Measurements from ENCODE around the gene TBC1D2B.

Gene TBC1D2B

DNA sequence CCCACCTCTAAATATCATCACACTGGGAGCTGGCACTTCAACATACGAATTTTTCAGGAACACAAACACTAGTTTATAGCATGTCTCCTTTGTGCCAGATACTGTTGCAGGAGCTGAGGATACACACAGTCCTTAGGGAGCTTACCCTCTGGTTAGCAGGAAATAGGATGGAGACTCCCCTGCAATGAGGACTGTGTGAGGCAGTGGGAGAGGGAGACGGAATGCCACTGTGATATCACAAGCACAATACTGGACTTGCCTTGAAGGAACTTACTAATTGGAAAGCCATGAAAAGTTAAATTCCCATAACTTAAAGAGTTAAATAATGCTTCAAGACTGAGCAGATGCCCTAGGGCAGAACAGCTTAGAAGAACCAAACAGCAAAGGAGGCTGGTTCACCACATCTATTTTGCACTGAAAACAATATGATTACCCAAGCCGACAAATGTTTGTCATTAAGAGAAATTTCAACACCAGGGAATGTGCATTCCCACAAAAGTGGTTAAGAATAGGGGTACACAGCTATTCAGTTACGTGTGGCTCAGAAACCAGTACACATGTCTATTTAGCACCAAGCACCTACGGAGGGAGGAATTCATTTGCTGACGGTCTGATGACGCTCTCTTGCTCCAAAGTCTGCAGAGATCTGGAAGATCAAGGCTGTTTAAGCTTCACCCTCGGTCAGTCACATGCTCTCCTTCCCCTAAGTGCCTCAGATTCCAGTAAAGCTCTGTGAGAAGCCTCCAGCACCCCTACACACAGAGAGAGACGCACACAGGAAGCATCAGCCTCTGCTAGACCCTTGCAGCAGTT lies 5.2 kb downstream of the TBC1D2B start:
- no peak for DNase-seq (ENCODE audit: low spot score)

DNA sequence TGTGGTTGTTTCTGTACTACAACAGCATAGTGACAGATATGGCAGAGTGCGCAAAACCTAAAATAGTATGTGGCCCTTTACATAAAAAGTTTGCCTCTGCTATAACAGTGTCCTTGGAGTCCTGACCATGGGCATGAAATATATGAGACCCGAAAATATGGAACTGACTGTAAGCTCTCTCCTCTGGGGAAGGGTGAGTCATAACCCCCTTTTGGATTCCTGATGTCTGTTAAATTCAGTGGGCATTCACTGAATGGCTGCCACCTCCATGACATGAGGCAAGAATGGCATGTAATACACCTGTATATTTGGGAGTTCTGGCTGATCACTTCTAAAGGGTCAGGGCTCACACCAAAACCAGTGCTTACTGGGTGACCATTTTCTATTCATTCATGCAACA lies 6.1 kb downstream of the TBC1D2B start:
- DNase-seq (ENCODE audit: low spot score): no peak

DNA sequence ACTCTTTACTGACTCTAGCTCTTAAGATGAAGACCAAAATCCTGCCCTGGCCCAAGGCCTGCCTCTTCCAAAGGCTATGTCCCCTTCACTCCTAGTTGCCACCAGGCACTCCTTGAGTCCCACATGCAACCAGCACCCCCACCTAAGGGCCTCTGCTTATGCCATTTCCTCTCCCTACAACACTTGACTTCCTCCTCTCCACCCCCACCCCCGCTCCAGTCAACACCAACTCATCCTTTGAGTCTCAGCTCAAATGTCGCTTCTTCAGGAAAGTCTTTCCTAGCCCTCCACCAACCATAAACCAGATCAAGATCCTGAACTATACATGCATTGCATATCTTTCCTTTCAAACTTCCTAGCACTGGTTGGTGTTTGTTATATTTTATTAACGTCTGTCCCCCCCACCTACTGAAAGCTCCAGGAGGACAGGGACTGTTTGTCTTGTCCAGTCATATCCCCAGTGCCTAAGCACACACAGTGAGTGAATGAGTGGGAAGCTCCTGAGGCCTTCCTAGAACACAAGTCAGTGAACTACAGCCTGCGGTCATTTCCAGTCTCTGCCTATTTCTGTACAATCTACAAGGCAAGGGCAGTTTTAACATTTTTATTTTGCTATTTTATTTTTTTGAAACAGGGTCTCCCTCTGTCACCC lies 7.3 kb downstream of the TBC1D2B start:
- DNase-seq (ENCODE audit: low spot score): no peak

DNA sequence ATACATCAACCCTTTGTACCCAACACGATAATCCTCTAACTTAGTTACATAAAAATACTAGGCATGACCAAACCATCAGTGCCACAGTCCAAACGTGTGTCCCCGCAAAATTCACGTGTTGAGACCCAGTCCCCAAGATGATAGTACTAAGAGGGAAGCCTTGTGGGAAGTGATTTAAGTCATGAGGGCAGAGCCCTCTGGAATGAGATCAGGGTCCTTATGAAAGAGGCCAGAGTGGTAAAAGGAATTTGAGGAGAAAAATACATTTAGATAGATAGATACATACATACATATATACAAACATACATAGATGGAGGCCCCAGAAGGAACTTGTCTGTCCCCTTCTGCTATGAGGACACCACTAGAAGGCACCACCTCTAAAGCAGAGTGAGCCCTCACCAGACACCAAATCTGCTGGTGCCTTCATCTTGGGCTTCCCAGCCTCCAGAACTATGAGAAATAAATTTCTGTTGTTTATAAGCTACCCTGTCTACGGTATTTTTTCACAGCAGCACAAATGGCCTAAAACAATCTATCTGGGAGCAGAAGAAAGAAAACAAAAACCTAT lies 8.0 kb downstream of the TBC1D2B start:
- no peak for DNase-seq (ENCODE audit: low spot score)

DNA sequence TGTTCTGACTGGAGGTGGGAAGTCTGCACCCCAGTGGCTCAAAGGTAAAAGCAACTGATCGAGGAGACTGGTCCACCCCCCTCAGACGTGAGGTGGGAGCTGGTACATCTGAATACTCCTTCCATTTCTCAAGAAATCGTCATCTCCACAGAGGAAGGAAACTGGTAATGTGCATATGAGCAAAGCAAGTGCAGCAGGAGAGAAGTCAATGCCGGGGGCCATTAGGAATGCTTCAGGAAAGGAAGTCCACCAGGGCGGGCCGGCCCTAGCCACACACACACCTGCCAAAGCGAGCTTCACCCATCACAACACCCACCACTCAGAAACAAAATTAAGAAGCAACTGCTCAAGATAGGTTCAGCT lies 8.5 kb downstream of the TBC1D2B start:
- DNase-seq (ENCODE audit: low spot score): no peak

DNA sequence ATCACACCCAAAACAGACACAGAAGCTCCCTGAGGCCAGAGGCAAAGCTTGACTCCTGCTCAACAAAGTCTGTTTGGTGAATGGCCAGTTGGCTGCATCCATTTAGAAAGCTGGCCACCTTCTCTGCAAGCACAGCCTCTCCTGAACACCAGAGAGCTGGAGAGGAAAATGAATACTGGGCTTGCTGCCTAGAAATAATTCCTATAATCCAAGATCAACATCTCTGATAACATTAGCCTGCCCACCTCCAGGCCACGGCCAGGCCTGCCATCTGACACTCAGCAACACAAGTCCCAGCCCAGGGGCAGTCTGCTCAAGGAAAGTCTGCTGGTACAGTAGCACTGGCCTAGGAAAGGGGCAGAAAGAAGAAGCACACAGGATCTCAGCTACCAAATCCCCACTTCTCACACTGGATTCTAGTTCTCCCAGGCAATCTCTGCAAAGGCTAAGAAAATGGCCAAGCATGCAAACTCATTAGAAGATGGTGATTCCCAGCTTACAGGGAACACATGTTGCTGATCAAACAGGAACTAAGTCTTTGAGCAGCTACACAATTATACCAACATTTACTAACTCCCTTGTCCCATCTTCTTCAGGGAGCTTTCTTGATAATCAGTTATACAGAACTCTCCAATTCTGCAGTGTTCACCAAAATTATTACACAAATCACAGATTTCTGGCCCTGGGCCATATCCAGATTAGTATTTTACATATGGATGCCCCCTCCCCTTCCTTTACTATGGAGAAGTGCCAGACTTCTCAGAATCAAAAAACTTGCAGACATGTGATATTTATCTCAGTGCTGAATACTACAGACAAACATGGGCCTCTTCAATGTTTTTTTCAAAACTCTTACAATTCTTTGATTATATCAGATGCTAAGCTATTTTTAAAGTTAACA lies 9.9 kb downstream of the TBC1D2B start:
- DNase-seq (ENCODE audit: low spot score): no peak

DNA sequence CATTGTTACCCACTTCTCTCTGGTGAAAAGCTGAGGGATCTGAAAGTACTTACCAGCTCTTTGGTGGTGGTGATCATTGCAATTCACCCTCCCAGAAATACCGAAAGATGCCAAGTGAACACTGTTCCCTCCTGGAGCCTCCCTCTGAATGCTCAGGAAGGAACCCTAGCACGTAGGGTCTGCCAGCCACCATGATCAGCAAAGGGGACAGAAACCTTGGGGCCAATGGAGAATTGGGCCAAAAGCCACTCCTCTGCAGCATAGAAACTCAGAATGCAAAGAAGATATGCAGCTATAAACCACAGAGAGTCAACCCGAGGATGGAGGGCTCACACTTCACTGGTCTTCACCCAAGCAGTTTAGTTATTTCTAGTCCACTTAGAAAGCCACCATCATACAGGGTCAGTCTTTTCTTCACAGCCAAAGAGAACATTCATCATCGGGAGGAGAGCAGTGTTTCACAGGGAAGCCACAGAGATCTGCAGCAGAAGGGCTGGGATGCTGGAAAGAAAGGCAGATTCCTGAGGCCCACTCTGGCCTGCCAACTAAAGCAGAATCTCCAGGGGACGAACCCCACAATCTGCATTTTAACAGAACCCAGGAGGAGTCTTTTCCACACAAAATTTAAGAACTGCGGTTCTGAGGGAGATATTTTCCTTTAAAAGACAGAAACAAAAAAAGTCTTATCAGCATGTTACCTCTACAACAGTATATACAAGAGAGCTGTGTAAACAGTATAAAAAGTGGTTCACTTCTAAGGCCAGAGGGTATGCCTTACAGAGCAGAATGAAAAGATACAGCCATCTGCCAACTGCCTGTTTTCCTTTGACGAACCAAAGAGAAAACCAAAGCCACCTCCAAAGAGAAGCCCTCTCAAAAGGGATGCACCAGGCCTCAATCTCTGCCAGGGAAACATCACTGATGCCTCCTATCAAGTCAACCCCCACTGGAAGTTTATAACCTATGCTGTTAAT lies 11.3 kb downstream of the TBC1D2B start:
- no peak for DNase-seq (ENCODE audit: low spot score)

DNA sequence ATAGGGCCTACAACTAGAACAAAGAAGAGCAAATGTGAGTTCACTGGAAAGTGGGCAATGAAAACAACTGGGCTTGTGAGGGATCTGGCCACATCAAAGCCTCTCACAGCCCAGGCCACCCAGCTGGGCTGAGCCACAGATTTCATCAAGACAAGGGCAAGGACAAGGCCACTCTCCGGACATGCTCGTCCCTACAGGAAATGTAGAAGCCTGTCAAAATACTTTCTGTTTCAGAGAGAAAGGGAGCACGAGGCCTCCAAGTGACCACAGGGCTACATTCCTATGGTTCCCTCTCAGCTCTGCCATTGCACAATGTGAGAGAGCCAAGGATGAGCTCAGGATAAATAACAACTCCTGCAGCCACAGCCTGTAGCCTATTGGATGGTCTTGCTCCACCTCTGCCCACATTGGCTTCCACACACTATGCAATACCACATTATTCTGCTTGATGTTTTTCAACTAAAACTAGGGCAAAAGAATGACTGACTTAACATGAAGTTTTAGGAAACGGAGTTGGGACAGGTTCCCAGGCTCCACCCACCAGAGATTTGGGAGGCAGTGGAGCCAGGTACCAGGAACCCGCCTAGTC lies 12.1 kb downstream of the TBC1D2B start:
- no peak for DNase-seq (ENCODE audit: low spot score)

DNA sequence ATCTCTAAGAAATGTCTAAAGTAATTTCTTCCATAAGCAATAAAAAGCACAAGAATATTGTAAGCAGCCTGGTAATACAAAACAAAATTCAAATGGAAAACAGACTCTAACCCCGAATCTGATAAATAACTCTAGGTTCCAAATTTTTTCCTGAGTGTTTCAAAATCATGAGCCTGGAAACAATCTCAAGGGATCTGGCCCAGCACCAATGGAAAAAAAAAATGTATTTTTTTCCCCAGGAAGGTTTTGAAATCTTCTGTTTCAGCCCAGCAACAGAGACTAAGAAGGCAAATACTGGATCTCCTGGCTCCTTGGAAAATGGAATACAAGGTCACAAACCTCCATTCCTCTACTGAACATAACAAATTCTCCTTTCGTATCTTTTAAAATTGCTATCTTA lies 13.0 kb downstream of the TBC1D2B start:
- no peak for DNase-seq (ENCODE audit: low spot score)

DNA sequence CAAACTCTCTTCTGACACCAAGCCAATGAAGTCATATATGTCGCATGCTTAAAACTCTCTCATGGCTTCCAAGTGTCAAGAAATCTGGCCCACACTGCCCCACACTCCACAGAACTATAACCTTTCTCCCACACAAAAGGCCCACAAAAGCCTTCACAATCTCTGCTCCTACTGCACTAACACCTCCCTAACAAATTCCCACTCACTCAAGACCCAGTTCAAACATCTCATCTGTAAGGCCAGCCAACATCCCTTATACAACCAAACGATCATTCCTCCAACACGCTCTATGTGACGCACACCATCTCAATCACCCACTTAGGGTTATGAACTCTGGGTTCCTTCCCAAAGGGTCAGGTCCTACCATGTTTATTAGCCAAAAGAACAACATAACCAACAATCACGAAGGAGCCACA lies 13.5 kb downstream of the TBC1D2B start:
- no peak for DNase-seq (ENCODE audit: low spot score)

DNA sequence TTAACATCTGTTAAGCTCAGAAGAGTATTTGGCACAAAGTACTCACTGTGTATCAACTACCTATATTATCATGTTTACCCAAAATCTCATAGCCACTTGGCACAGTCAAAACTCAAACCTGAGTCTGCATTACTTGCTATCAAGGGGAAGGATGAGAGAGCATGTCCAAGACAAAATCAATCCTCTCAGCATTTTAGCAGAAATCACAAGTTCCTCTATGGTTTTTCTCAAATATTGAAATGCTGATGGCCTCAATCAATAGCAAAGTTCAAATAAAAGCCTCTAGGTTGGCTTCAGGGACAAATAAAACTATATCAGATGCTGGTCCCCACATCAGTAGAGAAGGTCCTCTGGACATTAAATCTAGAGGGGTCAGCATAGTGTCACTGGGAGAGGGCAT lies 14.3 kb downstream of the TBC1D2B start:
- DNase-seq (ENCODE audit: low spot score): no peak

DNA sequence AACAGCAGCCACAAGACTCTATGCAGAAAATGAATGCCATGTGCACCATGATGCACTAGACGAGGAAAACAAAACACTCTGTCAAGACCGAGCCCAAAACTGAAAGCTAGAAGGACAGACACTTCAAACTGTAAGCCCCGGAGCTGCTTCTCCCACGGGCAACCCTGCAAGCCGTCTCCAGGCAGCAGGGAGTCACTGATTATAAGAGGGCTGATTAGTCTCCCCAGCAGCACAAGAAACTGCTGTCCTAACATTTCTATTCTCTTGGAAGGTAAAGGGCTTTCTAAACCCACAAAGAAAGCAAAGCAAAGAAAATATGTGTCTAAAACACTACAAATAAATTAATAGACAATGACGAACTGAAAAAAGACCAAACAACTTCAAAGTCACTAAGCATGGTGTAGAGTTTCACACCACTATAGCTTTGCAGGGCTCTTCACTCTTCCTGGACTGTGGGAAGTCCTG lies 15.5 kb downstream of the TBC1D2B start:
- DNase-seq (ENCODE audit: low spot score): no peak

DNA sequence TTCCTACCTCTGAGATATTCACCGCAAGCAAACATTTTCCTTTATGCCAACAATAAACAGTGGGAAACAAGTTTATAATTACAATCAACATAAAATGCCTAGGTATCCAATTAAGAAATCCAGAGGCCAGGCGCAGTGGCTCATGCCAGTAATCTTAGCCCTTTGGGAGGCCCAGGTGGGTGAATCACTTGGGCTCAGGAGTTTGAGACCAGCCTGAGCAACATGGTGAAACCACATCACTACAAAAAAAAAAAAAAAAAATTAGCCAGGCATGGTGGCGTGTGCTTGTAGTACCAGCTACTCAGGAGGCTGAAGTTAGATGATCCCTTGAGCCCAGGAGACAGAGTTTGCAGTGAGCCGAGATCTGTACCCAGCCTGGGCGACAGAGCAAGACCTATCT lies 17.3 kb downstream of the TBC1D2B start:
- DNase-seq (ENCODE audit: low spot score): no peak

DNA sequence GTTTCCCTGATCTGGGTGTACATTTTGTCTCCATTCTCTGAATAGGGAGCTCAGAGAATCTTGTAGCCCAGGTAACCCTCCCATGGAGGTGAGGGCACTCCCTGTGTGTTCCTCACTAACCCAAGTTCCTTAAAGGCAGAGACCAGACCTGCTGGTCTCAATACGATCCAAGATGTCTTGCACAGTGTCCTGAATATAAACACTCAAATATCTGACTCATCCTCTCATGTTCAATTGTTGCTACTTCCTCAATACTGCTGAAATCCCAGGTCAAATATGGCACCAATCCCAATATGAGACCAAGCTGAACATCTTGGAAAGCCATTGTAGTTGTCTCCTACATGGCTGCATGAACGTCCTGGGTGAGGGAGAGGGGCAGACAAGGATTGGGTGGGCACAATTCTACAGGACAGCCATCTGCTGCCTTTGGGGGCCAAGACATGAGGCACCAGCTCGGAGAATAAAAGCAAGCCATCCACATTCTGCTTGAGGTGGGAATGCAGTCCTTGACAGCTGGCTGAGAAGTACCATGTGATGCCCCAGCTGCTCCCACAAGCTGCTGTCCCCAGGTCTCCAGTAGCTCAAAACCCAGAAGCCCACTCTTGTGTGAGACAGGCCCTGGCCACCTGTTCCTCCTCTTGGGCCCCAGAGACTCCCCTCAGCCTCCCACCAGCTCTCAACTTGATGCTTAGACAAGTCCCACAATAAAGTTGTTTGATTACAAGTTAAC lies 18.2 kb downstream of the TBC1D2B start:
- no peak for DNase-seq (ENCODE audit: low spot score)

DNA sequence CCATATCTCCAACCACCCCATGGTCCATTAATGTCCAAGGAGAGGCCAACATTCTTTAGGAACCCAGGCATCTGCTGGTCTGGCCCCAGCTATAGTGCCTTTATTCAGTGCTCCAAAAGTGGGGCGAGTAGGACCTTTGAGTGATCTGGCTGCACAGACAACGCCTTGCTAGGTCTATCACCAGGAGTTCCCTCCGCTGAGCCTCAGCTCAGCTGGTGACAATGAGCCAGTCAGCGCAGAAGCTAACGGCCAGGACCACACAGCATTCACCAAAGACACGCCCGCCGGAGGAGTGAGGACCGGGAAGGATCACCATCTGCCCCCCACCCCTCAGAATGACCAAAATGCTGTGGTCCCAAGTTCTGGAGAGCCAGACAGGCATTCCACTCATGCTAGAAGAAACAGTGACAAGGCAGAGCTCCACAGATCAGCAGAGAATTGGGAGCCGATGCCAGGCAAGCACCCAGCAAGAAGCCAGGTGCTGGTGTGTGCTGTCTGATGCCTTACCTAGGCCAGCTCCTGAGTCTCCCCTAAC lies 19.0 kb downstream of the TBC1D2B start:
- DNase-seq (ENCODE audit: low spot score): no peak

DNA sequence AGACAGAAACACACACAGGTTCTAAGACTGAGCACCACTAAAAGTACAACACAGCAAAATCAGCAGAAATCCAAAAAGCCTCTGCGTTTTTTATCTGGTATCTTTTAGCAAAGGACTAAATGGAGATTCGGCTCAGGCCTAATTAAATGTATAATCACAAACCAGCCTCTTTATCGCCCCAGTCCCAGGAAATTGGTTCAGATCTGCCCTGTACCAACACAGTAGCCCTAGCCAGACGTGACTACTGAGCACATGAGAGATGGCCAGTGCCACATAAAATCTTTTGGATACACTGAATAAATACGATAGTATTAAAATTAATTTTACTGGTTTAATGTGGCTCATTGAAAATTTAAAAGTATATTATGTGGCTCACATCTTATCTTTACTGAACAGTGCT lies 19.7 kb downstream of the TBC1D2B start:
- no peak for DNase-seq (ENCODE audit: low spot score)

DNA sequence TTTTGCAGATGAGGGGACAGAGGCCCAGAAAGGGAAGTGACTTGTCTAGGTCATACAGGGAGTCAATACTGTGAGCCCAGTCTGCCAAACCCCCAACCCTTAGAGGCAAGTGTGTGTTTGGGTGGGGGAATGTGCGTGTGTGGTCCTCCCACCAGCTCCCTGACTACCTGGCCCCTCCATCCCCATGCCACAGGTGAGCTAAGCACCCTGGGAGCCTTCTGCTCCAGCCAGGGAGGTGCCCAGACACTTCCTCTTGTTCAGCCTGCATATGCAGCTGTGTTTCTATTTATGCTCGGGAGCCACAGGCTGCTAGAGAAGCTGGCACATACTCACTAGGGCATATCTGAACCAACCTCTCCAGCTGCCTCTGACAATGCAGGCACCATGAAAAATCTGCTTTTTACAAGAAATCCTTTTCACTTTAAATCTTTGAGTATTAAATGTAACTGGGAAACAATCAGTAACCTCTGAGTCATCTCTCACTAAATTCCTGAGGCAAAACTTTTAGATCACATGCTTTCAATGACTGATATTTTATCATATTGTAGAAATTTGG lies 20.7 kb downstream of the TBC1D2B start:
- no peak for DNase-seq (ENCODE audit: low spot score)

DNA sequence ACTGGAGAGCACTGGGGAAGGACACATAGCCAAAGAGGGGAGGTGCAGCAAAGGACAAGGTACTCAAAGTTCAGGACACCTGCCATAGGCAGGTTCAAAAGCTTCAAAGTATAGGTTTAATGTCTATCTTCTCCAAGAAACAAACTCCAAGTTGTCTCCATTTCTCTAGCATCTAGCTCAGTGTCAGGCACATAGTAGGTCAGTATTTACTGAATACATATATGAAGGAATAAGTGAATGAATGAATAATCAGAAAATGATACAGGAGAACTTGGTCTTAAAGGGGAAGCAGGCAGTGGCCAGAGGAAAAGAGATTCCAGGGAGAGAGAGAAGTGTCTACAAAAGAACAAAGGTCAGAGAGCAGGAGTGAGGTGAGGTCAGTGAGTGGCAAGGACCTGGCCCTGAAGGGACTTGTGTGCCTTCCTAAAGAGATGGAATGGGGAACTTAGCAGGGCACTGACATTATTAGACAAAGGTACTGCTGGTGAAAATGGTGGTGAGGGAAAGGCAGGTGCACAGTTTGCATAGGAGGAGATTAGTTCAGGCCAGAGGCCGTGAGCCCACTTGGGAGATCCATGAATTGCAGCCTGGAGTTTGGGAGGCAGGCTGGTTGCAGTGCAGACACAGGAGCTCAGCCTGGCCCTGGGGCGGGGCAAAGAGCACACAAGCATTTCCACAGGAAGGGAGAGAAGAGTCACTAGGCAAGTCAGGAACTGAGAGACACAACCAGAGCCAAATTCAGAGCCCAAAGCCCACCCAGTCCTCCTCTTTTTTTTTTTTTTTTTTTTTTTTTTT lies 21.4 kb downstream of the TBC1D2B start:
- no peak for DNase-seq (ENCODE audit: low spot score)

DNA sequence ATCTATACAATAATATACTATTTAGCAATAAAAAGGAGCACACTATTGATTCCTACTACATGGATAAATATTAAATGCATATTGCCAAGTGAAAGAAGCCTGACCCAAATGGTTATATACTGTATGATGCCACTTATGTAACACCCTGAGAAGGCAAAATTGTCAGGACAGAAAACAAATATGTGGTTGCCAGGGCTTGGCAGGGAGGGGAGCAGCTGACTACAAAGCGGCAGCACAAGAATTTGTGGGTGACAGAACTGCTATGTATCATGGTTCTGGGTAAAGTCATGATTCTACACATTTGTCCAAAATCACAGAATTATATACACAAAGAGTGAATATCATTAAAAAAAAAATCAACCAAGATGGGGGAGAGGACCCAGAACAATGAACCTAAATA lies 22.5 kb downstream of the TBC1D2B start:
- no peak for DNase-seq (ENCODE audit: low spot score)
